PC-3 (cell line): ENCODE data around the gene GRAMD2A. TPM values are rescaled to one million over a fixed set of nuclear protein-coding genes. Genes with fewer than 3 reads are reported as not detected.
A peak's percentile ranks its signal among the peaks of the same experiment; 100 is the strongest.

Experiments used
- ATAC-seq: fragments of 200-7000 bp; cut with Tn5 transposase; 2 replicates; pipeline ENCODE4 v1.9.1; 2020; ENCODE audit warnings: mild to moderate bottlenecking, moderate library complexity
- BruUV-seq: library from RNA; stranded (reverse); fragments of 400-500 nt; replicated peaks from 2 replicates; lab custom pipeline; 2021; lab: Mats Ljungman, UMichigan
- CTCF ChIA-PET: fragments of 300-600 bp; sonication (Branson Sonifier 250); formaldehyde crosslinking; loops from one replicate; lab custom pipeline; 2022; ENCODE audit warnings: antibody characterized with exemption; lab: Charles Lee
- POLR2A ChIA-PET: fragments of 300-600 bp; sonication (Branson Sonifier 250); formaldehyde crosslinking; loops from one replicate; lab custom pipeline; 2022; ENCODE audit warnings: antibody characterized with exemption; ENCODE audit not compliant: unreplicated experiment; lab: Charles Lee
- DNase-seq: peaks from one replicate; pipeline ENCODE4 v3.0.0-alpha.2; 2015
- H2AFZ ChIP-seq: fragments of 300-600 bp; sonication (generic); 2 replicates; pipeline ENCODE4 v1.6.0; 2016; ENCODE audit warnings: antibody characterized with exemption, low read length
- H3F3A ChIP-seq: fragments of 300-600 bp; sonication (generic); one replicate; pipeline ENCODE4 v1.6.0; 2017; ENCODE audit warnings: antibody characterized with exemption, low read length, control low read depth, mild to moderate bottlenecking; ENCODE audit not compliant: unreplicated experiment
- H3K27ac ChIP-seq: fragments of 300-600 bp; sonication (generic); 2 replicates; pipeline ENCODE4 v1.5.1; 2016; ENCODE audit warnings: mild to moderate bottlenecking, low read length
- H3K27me3 ChIP-seq: fragments of 300-600 bp; sonication (generic); 2 replicates; pipeline ENCODE4 v1.6.1; 2016; ENCODE audit warnings: low read length, mixed read lengths
- H3K36me3 ChIP-seq: fragments of 300-600 bp; sonication (generic); 2 replicates; pipeline ENCODE4 v1.6.1; 2016; ENCODE audit warnings: low read depth, mixed run types, low read length, mixed read lengths
- H3K4me1 ChIP-seq: fragments of 300-600 bp; sonication (generic); 2 replicates; pipeline ENCODE4 v1.5.1; 2016; ENCODE audit warnings: low read length; ENCODE audit not compliant: insufficient read depth
- H3K4me2 ChIP-seq: fragments of 300-600 bp; sonication (generic); 2 replicates; pipeline ENCODE4 v1.6.0; 2016; ENCODE audit warnings: low read length
- H3K4me3 ChIP-seq: fragments of 300-600 bp; sonication (generic); 2 replicates; pipeline ENCODE4 v1.5.1; 2016; ENCODE audit warnings: mild to moderate bottlenecking, low read length, mixed read lengths
- H3K79me2 ChIP-seq: fragments of 300-600 bp; sonication (generic); 2 replicates; pipeline ENCODE4 v1.6.1; 2017; ENCODE audit warnings: low read length, mixed read lengths
- H3K9ac ChIP-seq: fragments of 300-600 bp; sonication (generic); 2 replicates; pipeline ENCODE4 v1.6.0; 2016; ENCODE audit warnings: mild to moderate bottlenecking, low read length
- H3K9me2 ChIP-seq: fragments of 300-600 bp; sonication (generic); replicated peaks from 2 replicates; pipeline ENCODE4 v1.6.1; 2016; ENCODE audit warnings: mixed run types, low read length, mixed read lengths
- H3K9me3 ChIP-seq: fragments of 300-600 bp; sonication (generic); 2 replicates; pipeline ENCODE4 v1.6.1; 2016; ENCODE audit warnings: low read length, mixed read lengths
- H4K20me1 ChIP-seq: fragments of 300-600 bp; sonication (generic); 2 replicates; pipeline ENCODE4 v1.6.1; 2016; ENCODE audit warnings: low read length, mixed read lengths
- CTCF ChIP-seq: fragments of 300-600 bp; sonication (generic); conservative IDR thresholded peaks from 2 replicates; pipeline ENCODE4 v1.5.1; 2017; ENCODE audit warnings: antibody characterized with exemption, low read depth, mild to moderate bottlenecking, low read length
- EZH2 ChIP-seq: fragments of 300-600 bp; sonication (generic); IDR thresholded peaks from one replicate; pipeline ENCODE4 v1.6.1; 2017; ENCODE audit warnings: antibody characterized with exemption, mild to moderate bottlenecking, low read length; ENCODE audit not compliant: unreplicated experiment
- EZH2phosphoT487 ChIP-seq: fragments of 300-600 bp; sonication (generic); IDR thresholded peaks from 2 replicates; pipeline ENCODE4 v1.6.1; 2018; ENCODE audit warnings: mild to moderate bottlenecking, antibody characterized with exemption, low read length, borderline replicate concordance
- intact Hi-C: fragments of 100-400 bp; cut with micrococcal nuclease; formaldehyde crosslinking; loops from 2 replicates; pipeline ENCODE4 v1.9.0; 2023
- total RNA-seq: library from RNA; depleted of rRNA; stranded (reverse); fragments of >200 nt; gene quantifications from 2 replicates; pipeline ENCODE4 v1.2.3, GENCODE V29; 2014

Gene GRAMD2A
- total RNA-seq, 1 experiment from 2014 or later = 0.07 TPM

GRCh38 chr15:72239652-72240051, 42.1 kb upstream of the GRAMD2A start:
- TF ChIP-seq CTCF = no peak
- TF ChIP-seq EZH2 = no peak
- no peak for TF ChIP-seq EZH2phosphoT487
- no peaks in the 10 kb centered on the region for H4K20me1 ChIP-seq
- ChIA-PET POLR2A (interaction anchor here (0.5 kb wide), 1 partner anchor 372 kb away, joined by 10 read pairs; no protein-coding TSS in a partner anchor), CTCF (no interaction called here)
- intact Hi-C loops = no loop called here
- H3F3A ChIP-seq = peaks cover 5% of the 10 kb centered on the region
- no peak overlapping the region for H2AFZ ChIP-seq
- H3K27me3 ChIP-seq = no peaks in the 10 kb centered on the region
- H3K4me3 ChIP-seq = no peak overlapping the region
- DNase-seq (no peak), ATAC-seq (no peak)
- H3K9ac ChIP-seq = no peak overlapping the region
- no peak overlapping the region for H3K27ac ChIP-seq
- H3K4me1 ChIP-seq = peaks cover 25% of the 10 kb centered on the region
- BruUV-seq = no TSS peak
- H3K79me2 ChIP-seq = peaks cover 11% of the 10 kb centered on the region
- no peaks in the 10 kb centered on the region for H3K9me2 ChIP-seq
- H3K9me3 ChIP-seq = no peaks in the 10 kb centered on the region
- H3K4me2 ChIP-seq = no peak overlapping the region
- H3K36me3 ChIP-seq = no peaks in the 10 kb centered on the region

GRCh38 chr15:72238586-72238985, 41.0 kb upstream of the GRAMD2A start:
- H3K4me1 ChIP-seq = peaks cover 25% of the 10 kb centered on the region
- intact Hi-C loops = no loop called here
- H3K27ac ChIP-seq = peak overlapping the region; percentile 94
- BruUV-seq = no TSS peak
- H3K9me2 ChIP-seq = no peaks in the 10 kb centered on the region
- ATAC-seq (no peak), DNase-seq (no peak)
- H3K79me2 ChIP-seq = peaks cover 11% of the 10 kb centered on the region
- H2AFZ ChIP-seq = no peak overlapping the region
- H3K27me3 ChIP-seq = no peaks in the 10 kb centered on the region
- H3K4me2 ChIP-seq = no peak overlapping the region; the same call in 1 of the 2 replicates
- no peak for TF ChIP-seq EZH2phosphoT487
- no peak for TF ChIP-seq EZH2
- no peak for TF ChIP-seq CTCF
- ChIA-PET POLR2A (no interaction called here), CTCF (no interaction called here)
- no peak overlapping the region for H3K4me3 ChIP-seq
- H3K9me3 ChIP-seq = no peaks in the 10 kb centered on the region
- H3K36me3 ChIP-seq = no peaks in the 10 kb centered on the region
- no peaks in the 10 kb centered on the region for H4K20me1 ChIP-seq
- H3K9ac ChIP-seq = no peak overlapping the region; the same call in 1 of the 2 replicates
- H3F3A ChIP-seq = peaks cover 5% of the 10 kb centered on the region

- Histone ChIP-seq H3K9ac (peak overlapping the region; percentile 88), H3K4me2 (peak overlapping the region; percentile 76), H4K20me1 (no peaks in the 10 kb centered on the region), H3K4me1 (peaks cover 26% of the 10 kb centered on the region), H3K27me3 (no peaks in the 10 kb centered on the region), H3K27ac (peak overlapping the region; percentile 94), H3K79me2 (peaks cover 12% of the 10 kb centered on the region), H2AFZ (peak overlapping the region; percentile 85), H3F3A (peaks cover 5% of the 10 kb centered on the region), H3K9me2 (no peaks in the 10 kb centered on the region), H3K36me3 (no peaks in the 10 kb centered on the region), H3K4me3 (peak overlapping the region; percentile 18; the same call in 1 of the 2 replicates), H3K9me3 (no peaks in the 10 kb centered on the region)
- ChIA-PET POLR2A (interaction anchor here (0.6 kb wide), 1 partner anchor 37 kb away, joined by 35 read pairs; no protein-coding TSS in a partner anchor), CTCF (no interaction called here)
- TF ChIP-seq EZH2 (no peak), CTCF (no peak), EZH2phosphoT487 (no peak)
- DNase-seq = peak; percentile 28
- intact Hi-C loops = no loop called here
- BruUV-seq = TSS peak; percentile 49
- peak; percentile 46 for ATAC-seq
Observed at GRCh38 chr15:72237853-72238224, 40.3 kb upstream of the GRAMD2A start.
